Activated T-helper 2 cell treated with anti-CD3 and anti-CD28 coated beads, Interferon-gamma antibody, Interleukin-2, Interleukin-4, amounts not matched to agents 10 μg/mL and 5 μg/mL and 100 μg/mL, durations not matched to agents 14 hours and 24 hours and 36 hours (primary cell): ENCODE data around the gene PEX10. TPM values are rescaled to one million over a fixed set of nuclear protein-coding genes. Genes with fewer than 3 reads are reported as not detected.

Experiments
- DNase-seq: peaks from one replicate; pipeline ENCODE4 v3.0.0; 2021; ENCODE audit warnings: low spot score
- H3K27ac Mint-ChIP-seq: one replicate; pipeline ENCODE4 v1.8.0; 2021; ENCODE audit warnings: mixed read lengths
- H3K27me3 Mint-ChIP-seq: one replicate; pipeline ENCODE4 v1.8.0; 2021; ENCODE audit warnings: low read depth, mixed read lengths
- H3K36me3 Mint-ChIP-seq: one replicate; pipeline ENCODE4 v1.8.0; 2021; ENCODE audit warnings: low read depth, mixed read lengths
- H3K4me1 Mint-ChIP-seq: one replicate; pipeline ENCODE4 v1.8.0; 2021; ENCODE audit warnings: low read depth, mixed read lengths
- H3K4me3 Mint-ChIP-seq: one replicate; pipeline ENCODE4 v1.8.0; 2021; ENCODE audit warnings: low read depth, mild to moderate bottlenecking, moderate library complexity, mixed read lengths
- H3K9me3 Mint-ChIP-seq: one replicate; pipeline ENCODE4 v1.8.0; 2021; ENCODE audit warnings: mixed read lengths
- intact Hi-C: fragments of 100-400 bp; cut with micrococcal nuclease; formaldehyde crosslinking; loops from one replicate; pipeline ENCODE4 v1.15.1; 2023
- total RNA-seq: library from RNA; stranded (reverse); gene quantifications from 2 replicates; pipeline ENCODE4 v1.2.3, GENCODE V29; 2022

The PEX10 gene
- total RNA-seq, 1 donor from 2014 or later = 18.2 TPM

GRCh38 chr1:2439369-2439768, 27.0 kb upstream of the PEX10 start:
- Mint-ChIP-seq H3K36me3 (no peaks in the 10 kb centered on the region), H3K27ac (no peak overlapping the region), H3K4me1 (no peaks in the 10 kb centered on the region), H3K4me3 (no peak overlapping the region), H3K9me3 (no peaks in the 10 kb centered on the region), H3K27me3 (peaks cover 3% of the 10 kb centered on the region)
- intact Hi-C loops = no loop called here
- no peak for DNase-seq

- no peak overlapping the region for H3K27ac Mint-ChIP-seq
- H3K4me3 Mint-ChIP-seq = no peak overlapping the region
- DNase-seq = no peak
- intact Hi-C loops = no loop called here
- H3K27me3 Mint-ChIP-seq = peaks cover 3% of the 10 kb centered on the region
- no peaks in the 10 kb centered on the region for H3K4me1 Mint-ChIP-seq
- no peaks in the 10 kb centered on the region for H3K36me3 Mint-ChIP-seq
- H3K9me3 Mint-ChIP-seq = no peaks in the 10 kb centered on the region
These were observed 26.3 kb upstream of the PEX10 start for GRCh38 chr1:2438641-2439040.

- Mint-ChIP-seq H3K4me3 (no peak overlapping the region), H3K27me3 (peaks cover 3% of the 10 kb centered on the region), H3K4me1 (no peaks in the 10 kb centered on the region), H3K36me3 (no peaks in the 10 kb centered on the region), H3K27ac (no peak overlapping the region), H3K9me3 (no peaks in the 10 kb centered on the region)
- intact Hi-C loops = no loop called here
- no peak for DNase-seq
These were observed 25.7 kb upstream of the PEX10 start for GRCh38 chr1:2438038-2438437.

GRCh38 chr1:2437617-2438016, 25.3 kb upstream of the PEX10 start:
- DNase-seq = no peak
- Mint-ChIP-seq H3K27me3 (peaks cover under 1% of the 10 kb centered on the region), H3K27ac (no peak overlapping the region), H3K4me3 (no peak overlapping the region), H3K36me3 (no peaks in the 10 kb centered on the region), H3K4me1 (no peaks in the 10 kb centered on the region), H3K9me3 (no peaks in the 10 kb centered on the region)
- intact Hi-C loops = no loop called here

- no peak overlapping the region for H3K4me3 Mint-ChIP-seq
- no peak overlapping the region for H3K27ac Mint-ChIP-seq
- no peak for DNase-seq
- no peaks in the 10 kb centered on the region for H3K4me1 Mint-ChIP-seq
- no peaks in the 10 kb centered on the region for H3K36me3 Mint-ChIP-seq
- no peaks in the 10 kb centered on the region for H3K9me3 Mint-ChIP-seq
- intact Hi-C loops = no loop called here
- no peaks in the 10 kb centered on the region for H3K27me3 Mint-ChIP-seq
These were observed 24.5 kb upstream of the PEX10 start for GRCh38 chr1:2436876-2437275.

- H3K36me3 Mint-ChIP-seq = no peaks in the 10 kb centered on the region
- DNase-seq = no peak
- intact Hi-C loops = no loop called here
- no peaks in the 10 kb centered on the region for H3K27me3 Mint-ChIP-seq
- H3K4me1 Mint-ChIP-seq = no peaks in the 10 kb centered on the region
- no peaks in the 10 kb centered on the region for H3K9me3 Mint-ChIP-seq
- H3K27ac Mint-ChIP-seq = no peak overlapping the region
- no peak overlapping the region for H3K4me3 Mint-ChIP-seq
These were observed 23.5 kb upstream of the PEX10 start for GRCh38 chr1:2435746-2436355.

GRCh38 chr1:2435091-2435490, 22.7 kb upstream of the PEX10 start:
- intact Hi-C loops = no loop called here
- Mint-ChIP-seq H3K4me1 (no peaks in the 10 kb centered on the region), H3K36me3 (no peaks in the 10 kb centered on the region), H3K9me3 (no peaks in the 10 kb centered on the region), H3K4me3 (no peak overlapping the region), H3K27ac (no peak overlapping the region), H3K27me3 (no peaks in the 10 kb centered on the region)
- no peak for DNase-seq

- no peaks in the 10 kb centered on the region for H3K4me1 Mint-ChIP-seq
- intact Hi-C loops = no loop called here
- no peak for DNase-seq
- H3K36me3 Mint-ChIP-seq = no peaks in the 10 kb centered on the region
- H3K9me3 Mint-ChIP-seq = peaks cover 6% of the 10 kb centered on the region
- H3K27me3 Mint-ChIP-seq = no peaks in the 10 kb centered on the region
- H3K4me3 Mint-ChIP-seq = no peak overlapping the region
- H3K27ac Mint-ChIP-seq = no peak overlapping the region
These were observed 21.7 kb upstream of the PEX10 start for GRCh38 chr1:2433936-2434655.

- intact Hi-C loops = no loop called here
- no peaks in the 10 kb centered on the region for H3K36me3 Mint-ChIP-seq
- no peak overlapping the region for H3K4me3 Mint-ChIP-seq
- no peak for DNase-seq
- H3K4me1 Mint-ChIP-seq = no peaks in the 10 kb centered on the region
- no peak overlapping the region for H3K27ac Mint-ChIP-seq
- H3K9me3 Mint-ChIP-seq = peaks cover 6% of the 10 kb centered on the region
- no peaks in the 10 kb centered on the region for H3K27me3 Mint-ChIP-seq
These were observed 20.8 kb upstream of the PEX10 start for GRCh38 chr1:2433196-2433595.

- DNase-seq = no peak
- H3K27ac Mint-ChIP-seq = no peak overlapping the region
- intact Hi-C loops = no loop called here
- no peak overlapping the region for H3K4me3 Mint-ChIP-seq
- no peaks in the 10 kb centered on the region for H3K36me3 Mint-ChIP-seq
- no peaks in the 10 kb centered on the region for H3K4me1 Mint-ChIP-seq
- no peaks in the 10 kb centered on the region for H3K27me3 Mint-ChIP-seq
- H3K9me3 Mint-ChIP-seq = peaks cover 6% of the 10 kb centered on the region
These were observed 20.1 kb upstream of the PEX10 start for GRCh38 chr1:2432441-2432844.

GRCh38 chr1:2431518-2431917, 19.2 kb upstream of the PEX10 start:
- Mint-ChIP-seq H3K36me3 (no peaks in the 10 kb centered on the region), H3K4me3 (no peak overlapping the region), H3K27ac (no peak overlapping the region), H3K4me1 (no peaks in the 10 kb centered on the region), H3K9me3 (peaks cover 6% of the 10 kb centered on the region), H3K27me3 (no peaks in the 10 kb centered on the region)
- intact Hi-C loops = no loop called here
- no peak for DNase-seq

GRCh38 chr1:2431103-2431502, 18.7 kb upstream of the PEX10 start:
- H3K9me3 Mint-ChIP-seq = peaks cover 6% of the 10 kb centered on the region
- no peaks in the 10 kb centered on the region for H3K27me3 Mint-ChIP-seq
- no peak for DNase-seq
- intact Hi-C loops = no loop called here
- no peak overlapping the region for H3K27ac Mint-ChIP-seq
- no peak overlapping the region for H3K4me3 Mint-ChIP-seq
- no peaks in the 10 kb centered on the region for H3K4me1 Mint-ChIP-seq
- no peaks in the 10 kb centered on the region for H3K36me3 Mint-ChIP-seq

GRCh38 chr1:2430592-2430973, 18.2 kb upstream of the PEX10 start:
- Mint-ChIP-seq H3K4me3 (no peak overlapping the region), H3K27ac (no peak overlapping the region), H3K27me3 (no peaks in the 10 kb centered on the region), H3K9me3 (peaks cover 6% of the 10 kb centered on the region), H3K4me1 (no peaks in the 10 kb centered on the region), H3K36me3 (no peaks in the 10 kb centered on the region)
- intact Hi-C loops = no loop called here
- DNase-seq = no peak
